GM21528 (cell line): Measurements from ENCODE around the gene RANGRF.
"Not testable (repeated sequence)": the region's sequence is repeated elsewhere in the genome, so short reads cannot be mapped to it uniquely, and the experiment has no call there.

Source experiments
- ATAC-seq: cut with Tn5 transposase; IDR thresholded peaks from one replicate; pipeline ENCODE4 v1.9.1; 2021; ENCODE audit warnings: mild to moderate bottlenecking, moderate library complexity; ENCODE audit not compliant: unreplicated experiment, low FRiP score

Gene RANGRF

GRCh38 chr17:8288336-8289102 lies at the start of gene RANGRF:
Gene RANGRF, plus strand, starts transcription at chr17:8288670. Its CDS starts 119 bp downstream, at chr17:8288789.
- ATAC-seq: peak; percentile 73

GRCh38 chr17:8243827-8244226 lies 44.6 kb upstream of the RANGRF start:
- no peak for ATAC-seq

GRCh38 chr17:8244768-8245167 lies 43.7 kb upstream of the RANGRF start:
- ATAC-seq: no peak

- ATAC-seq: peak; percentile 46
Observed at GRCh38 chr17:8248751-8249607, 39.5 kb upstream of the RANGRF start, which contains the start of gene PFAS. Gene PFAS, plus strand, starts transcription at chr17:8249289. Its CDS starts 4,649 bp downstream, at chr17:8253938.

GRCh38 chr17:8249621-8250500 lies 38.6 kb upstream of the RANGRF start:
- no peak for ATAC-seq

GRCh38 chr17:8251411-8251810 lies 37.1 kb upstream of the RANGRF start:
- ATAC-seq: not testable (repeated sequence)

GRCh38 chr17:8253801-8254200 lies 34.7 kb upstream of the RANGRF start:
- no peak for ATAC-seq

- ATAC-seq: no peak
Observed at GRCh38 chr17:8254881-8255280, 33.6 kb upstream of the RANGRF start.

GRCh38 chr17:8255499-8255898 lies 33.0 kb upstream of the RANGRF start:
- ATAC-seq: no peak

- no peak for ATAC-seq
Observed at GRCh38 chr17:8256291-8256690, 32.2 kb upstream of the RANGRF start.

GRCh38 chr17:8256691-8257090 lies 31.8 kb upstream of the RANGRF start:
- no peak for ATAC-seq

GRCh38 chr17:8257801-8258200 lies 30.7 kb upstream of the RANGRF start:
- ATAC-seq: no peak

GRCh38 chr17:8264320-8264719 lies 24.1 kb upstream of the RANGRF start:
- no peak for ATAC-seq

- ATAC-seq: no peak
Observed at GRCh38 chr17:8264836-8265542, 23.5 kb upstream of the RANGRF start.

GRCh38 chr17:8266648-8267479 lies 21.6 kb upstream of the RANGRF start:
- no peak for ATAC-seq

GRCh38 chr17:8267480-8268147 lies 20.9 kb upstream of the RANGRF start:
- no peak for ATAC-seq

GRCh38 chr17:8268550-8269298 lies 19.7 kb upstream of the RANGRF start:
- ATAC-seq: no peak

- ATAC-seq: no peak
Observed at GRCh38 chr17:8272421-8272820, 16.0 kb upstream of the RANGRF start.
